Mammary epithelial cell (primary cell): Measurements from ENCODE around the gene TADA2B.

Source experiments
- EZH2 ChIP-seq: IDR thresholded peaks from 2 replicates; pipeline ENCODE4 v1.6.1; 2012; ENCODE audit warnings: low read length, inconsistent platforms, borderline replicate concordance
- TF ChIP-seq, protein P1 (sequence below), 2 donors: IDR thresholded peaks in 1 of 2; conservative IDR thresholded peaks in 1 of 2; 2 replicates each; pipeline ENCODE4 v1.5.1; 2011 to 2012; ENCODE audit warnings: inconsistent platforms in 2 of 2, low read length in 2 of 2, mild to moderate bottlenecking in 2 of 2, control low read depth in 1 of 2, low read depth in 1 of 2; ENCODE audit not compliant: insufficient read depth in 1 of 2; ENCODE audit errors: extremely low read depth in 1 of 2

DNA sequence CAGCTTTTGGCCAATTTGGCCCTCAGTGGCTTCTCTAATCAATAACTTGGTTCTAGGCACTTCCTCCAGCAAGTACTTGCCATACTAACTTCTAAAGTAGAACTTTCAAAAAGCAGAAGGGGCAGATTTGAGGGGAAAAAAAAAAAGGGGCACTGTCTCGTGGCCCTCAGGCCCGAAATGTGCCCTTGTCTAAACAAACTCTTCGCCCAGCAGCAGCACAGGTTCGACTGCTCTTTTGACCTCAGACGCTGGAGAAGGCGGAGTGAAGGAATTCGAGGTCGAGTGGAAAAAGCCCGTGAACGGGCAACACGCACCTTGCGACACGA lies 23.9 kb downstream of the TADA2B start:
- TF ChIP-seq, protein P1, sequence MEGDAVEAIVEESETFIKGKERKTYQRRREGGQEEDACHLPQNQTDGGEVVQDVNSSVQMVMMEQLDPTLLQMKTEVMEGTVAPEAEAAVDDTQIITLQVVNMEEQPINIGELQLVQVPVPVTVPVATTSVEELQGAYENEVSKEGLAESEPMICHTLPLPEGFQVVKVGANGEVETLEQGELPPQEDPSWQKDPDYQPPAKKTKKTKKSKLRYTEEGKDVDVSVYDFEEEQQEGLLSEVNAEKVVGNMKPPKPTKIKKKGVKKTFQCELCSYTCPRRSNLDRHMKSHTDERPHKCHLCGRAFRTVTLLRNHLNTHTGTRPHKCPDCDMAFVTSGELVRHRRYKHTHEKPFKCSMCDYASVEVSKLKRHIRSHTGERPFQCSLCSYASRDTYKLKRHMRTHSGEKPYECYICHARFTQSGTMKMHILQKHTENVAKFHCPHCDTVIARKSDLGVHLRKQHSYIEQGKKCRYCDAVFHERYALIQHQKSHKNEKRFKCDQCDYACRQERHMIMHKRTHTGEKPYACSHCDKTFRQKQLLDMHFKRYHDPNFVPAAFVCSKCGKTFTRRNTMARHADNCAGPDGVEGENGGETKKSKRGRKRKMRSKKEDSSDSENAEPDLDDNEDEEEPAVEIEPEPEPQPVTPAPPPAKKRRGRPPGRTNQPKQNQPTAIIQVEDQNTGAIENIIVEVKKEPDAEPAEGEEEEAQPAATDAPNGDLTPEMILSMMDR (conservative IDR thresholded peaks at IDR 0.05 in 1 of 2, IDR thresholded peaks at IDR 0.05 in 1 of 2; ENCODE audit: extremely low read depth in 1 of 2, insufficient read depth in 1 of 2, low read depth in 1 of 2, low read length in 2 of 2), result no peak
- TF ChIP-seq EZH2, result no peak
